Heart left ventricle (tissue), 16 donors: ENCODE results near the gene ABCC3. TPM values are rescaled to one million over a fixed set of nuclear protein-coding genes. Genes with fewer than 3 reads are reported as not detected.

Experiments
- ATAC-seq, 4 donors: fragments of 200-7000 bp; cut with Tn5 transposase; one replicate each; pipeline ENCODE4 v1.9.1; 2020 to 2022; ENCODE audit warnings: moderate library complexity in 4 of 4, mild to moderate bottlenecking in 3 of 4, moderate number of reproducible peaks in 1 of 4
- DNase-seq, 5 donors: peaks; one replicate each; pipeline ENCODE4 v3.0.0-alpha.2; 2020
- H3K27ac ChIP-seq, 12 donors: fragments of 200-600 bp; sonication (generic) in 4 of 12; one replicate each; pipeline versions ENCODE4 v1.5.0 to v1.8.0; 2016 to 2022; ENCODE audit warnings: mild to moderate bottlenecking in 2 of 12
- H3K27me3 ChIP-seq, 9 donors: fragments of 200-600 bp; sonication (generic) in 2 of 9; one replicate each; pipeline versions ENCODE4 v1.5.1 to v1.8.0; 2016 to 2022; ENCODE audit warnings: mild to moderate bottlenecking in 3 of 9
- H3K36me3 ChIP-seq, 9 donors: fragments of 200-600 bp; sonication (generic) in 2 of 9; one replicate each; pipeline versions ENCODE4 v1.5.0 to v1.8.0; 2018 to 2022; ENCODE audit warnings: mild to moderate bottlenecking in 2 of 9
- H3K4me1 ChIP-seq, 12 donors: fragments of 200-600 bp; sonication (generic) in 4 of 12; one replicate each; pipeline versions ENCODE4 v1.5.0 to v1.8.0; 2016 to 2022; ENCODE audit warnings: mild to moderate bottlenecking in 3 of 12
- H3K4me3 ChIP-seq, 12 donors: fragments of 200-600 bp; sonication (generic) in 4 of 12; one replicate each; pipeline versions ENCODE4 v1.5.0 to v1.8.0; 2017 to 2022; ENCODE audit warnings: mild to moderate bottlenecking in 9 of 12, moderate library complexity in 4 of 12
- H3K9me3 ChIP-seq, 12 donors: fragments of 200-600 bp; sonication (generic) in 4 of 12; one replicate each; pipeline versions ENCODE4 v1.5.0 to v1.8.0; 2016 to 2022; ENCODE audit warnings: mild to moderate bottlenecking in 1 of 12
- CTCF ChIP-seq, 12 donors: fragments of 200-600 bp; sonication (generic) in 4 of 12; IDR thresholded peaks; one replicate each; pipeline versions ENCODE4 v1.5.0 to v1.8.0; 2018 to 2022; ENCODE audit warnings: antibody characterized with exemption in 12 of 12, mild to moderate bottlenecking in 5 of 12
- POLR2A ChIP-seq, 2 donors: fragments of 450-650 bp; IDR thresholded peaks; one replicate each; pipeline ENCODE4 v1.6.1; 2017; ENCODE audit warnings: antibody characterized with exemption in 2 of 2, mild to moderate bottlenecking in 2 of 2, moderate library complexity in 2 of 2
- WGBS, 4 donors: extraction: QIAGEN DNeasy Blood & Tissue Kit in 2 of 4; methylation state at CpG; one replicate each; pipeline versions ENCODE4 v1.1.5 to v1.1.7; 2013 to 2018; 5-methylcytosine and 5-hydroxymethylcytosine counted together
- intact Hi-C, 10 donors: fragments of 100-400 bp; cut with DNase I; formaldehyde crosslinking; loops; one replicate each; pipeline versions ENCODE4 v1.11.1 to v1.14.2; 2022
- polyA plus RNA-seq, 2 donors: library from polyadenylated mRNA; stranded (reverse); fragments of 200-250 nt; gene quantifications; one replicate each; pipeline ENCODE4 v1.2.3, GENCODE V29; 2013
- total RNA-seq, 9 donors: library from RNA; depleted of rRNA in 2 of 9; stranded (reverse); fragments of >200 nt in 2 of 9; fragmentation: NEBNext Ultra II Directional in 3 of 9; extraction: Animal tissue kit (Norgen Biotek cat#: 25700) in 3 of 9; gene quantifications; one replicate each; pipeline versions ENCODE4 v1.1.0 to v1.2.4, GENCODE V29; 2016 to 2023
- donor health status: ischemic (EF 13 %, LVEDD 7.1; RV severe dilation, severe dysfunction).
- donor health status: healthy with polysubstance abuse.
- donor health status: DM: no; HTN: yes; CAD: no.
- donor health status: DM: no; HTN: no; CAD: no.
- donor health status: ischemic (EF 25% LVEDD 6.9; RV normal size, moderate dysfunction).
- donor health status: ischemic (EF 25% LVEDD 5.7; RV mildly dilated, moderate dysfunction).
- donor health status: healthy.
- donor health status: DM: yes; HTN: yes; CAD: no.
- donor health status: ischemic (EF 35%, LVEDD 5.7; RV mildly dilated, moderate dysfunction).
- donor health status: nonischemic (EF 11% LVEDD 7.7; RV severe dilation, severe dysfunction).
- donor health status: DM: yes; HTN: yes; CAD: no.
- donor health status: PGD.
- donor health status: ischemic (EF 29% LVEDD 5.4; RV normal size, mild dysfunction).
- donor health status: nonischemic (EF 23%, LVEDD 6.1; RV moderate dilation, normal function).

The ABCC3 gene
- total and polyA plus RNA-seq, 11 donors: 0.20 to 21.6 (median 1.3) TPM; not detected in 1

DNA sequence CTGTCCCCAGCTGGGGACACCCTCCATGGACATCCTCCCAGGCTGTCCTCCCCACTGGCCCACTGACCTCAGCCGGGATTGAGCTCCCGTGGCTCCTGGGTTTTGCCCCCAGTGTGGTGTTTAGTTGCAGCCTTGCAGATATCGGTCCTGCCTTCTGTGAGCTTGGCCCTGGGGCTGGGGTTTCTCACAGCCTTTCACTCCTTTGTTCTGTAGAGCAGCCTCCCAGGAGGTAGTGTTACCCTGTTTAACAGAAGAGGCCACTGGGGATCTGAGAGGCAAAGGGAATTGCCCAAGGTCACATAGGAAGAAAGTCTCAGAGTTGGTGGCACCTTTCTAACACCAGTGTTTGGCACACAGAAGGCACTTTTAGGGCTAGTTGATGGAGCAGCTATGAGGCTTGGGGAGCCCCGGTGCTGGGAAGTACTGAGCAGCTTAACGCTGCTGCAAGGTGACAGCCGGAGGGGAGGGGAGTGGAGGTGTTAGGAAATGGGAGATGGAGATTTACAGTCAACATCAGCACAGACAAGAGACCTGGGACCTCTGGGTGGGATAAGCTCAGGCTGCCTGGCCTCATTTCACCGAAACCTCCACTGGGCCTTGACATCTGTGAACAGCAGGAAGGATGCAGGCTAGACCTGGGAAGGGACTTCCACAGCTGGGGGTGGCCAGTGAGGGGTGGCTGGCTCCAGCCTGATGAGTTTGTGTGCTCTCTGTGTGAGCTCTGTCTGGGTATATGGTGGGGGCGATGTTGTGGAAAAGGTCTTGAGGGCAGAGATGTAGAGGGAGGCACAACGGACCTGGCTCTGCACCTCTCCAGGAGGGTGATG is 48.0 kb upstream of the ABCC3 start:
- Histone ChIP-seq H3K27me3 (peaks cover 0 to 3% (median 0%) of the 10 kb centered on the region in 9 donors), H3K27ac (no peak overlapping the region), H3K36me3 (no peaks in the 10 kb centered on the region), H3K9me3 (no peaks in the 10 kb centered on the region), H3K4me3 (no peak overlapping the region), H3K4me1 (peaks cover 3 to 58% (median 20%) of the 10 kb centered on the region in 12 donors)
- WGBS, 4 donors: 88 to 94% (median 90%) methylated on average over 9 of the region's 9 CpGs
- intact Hi-C loops: no loop called here
- DNase-seq (no peak), ATAC-seq (no peak)
- no peak for TF ChIP-seq CTCF (IDR thresholded peaks at IDR 0.05)
- no peak for TF ChIP-seq POLR2A (IDR thresholded peaks at IDR 0.05)

DNA sequence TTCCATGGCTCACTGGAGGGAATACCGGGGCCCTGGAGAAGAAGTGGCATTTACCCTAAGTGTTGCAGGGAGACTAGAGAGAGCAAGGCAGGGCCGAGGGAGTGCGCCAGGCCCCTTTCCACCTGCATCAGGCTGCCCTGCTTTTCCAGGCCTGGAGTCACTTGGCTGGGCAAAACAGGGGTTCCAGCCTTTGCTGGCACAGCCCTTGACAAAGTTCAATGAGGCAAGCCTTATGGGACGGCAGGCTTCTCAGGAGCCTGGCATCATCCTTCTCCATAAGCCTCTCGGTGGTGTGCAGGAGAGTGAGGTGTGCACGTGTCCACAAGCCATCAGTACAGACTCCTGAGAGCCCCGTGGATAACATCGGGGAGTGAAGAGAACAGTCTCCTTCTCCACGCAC is 47.1 kb upstream of the ABCC3 start:
- Histone ChIP-seq H3K9me3 (no peaks in the 10 kb centered on the region), H3K27ac (no peak overlapping the region), H3K4me3 (no peak overlapping the region), H3K4me1 (peaks cover 3 to 54% (median 20%) of the 10 kb centered on the region in 12 donors), H3K27me3 (peaks cover 0 to 3% (median 0%) of the 10 kb centered on the region in 9 donors), H3K36me3 (no peaks in the 10 kb centered on the region)
- WGBS, 4 donors: 70 to 87% (median 80%) methylated on average over 8 to 9 of the region's 9 CpGs
- intact Hi-C loops: no loop called here
- DNase-seq (no peak), ATAC-seq (no peak)
- TF ChIP-seq POLR2A (IDR thresholded peaks at IDR 0.05) (no peak), CTCF (IDR thresholded peaks at IDR 0.05) (no peak)

- Histone ChIP-seq H3K27me3 (no peaks in the 10 kb centered on the region), H3K27ac (peak overlapping the region in 7 of 12 donors; percentile 4 to 44 (median 28)), H3K9me3 (no peaks in the 10 kb centered on the region), H3K4me3 (no peak overlapping the region), H3K36me3 (no peaks in the 10 kb centered on the region), H3K4me1 (peaks cover 3 to 52% (median 20%) of the 10 kb centered on the region in 12 donors)
- intact Hi-C loops: no loop called here
- TF ChIP-seq POLR2A (IDR thresholded peaks at IDR 0.05) (no peak), CTCF (IDR thresholded peaks at IDR 0.05) (no peak)
- peak in 1 of 5 donors; percentile 64 for DNase-seq
- peak in 1 of 4 donors; percentile 21 for ATAC-seq
- 44 to 60% (median 53%) methylated on average over 15 to 18 of the region's 18 CpGs for WGBS, 4 donors
Measured at GRCh38 chr17:50588391-50589049, 46.2 kb upstream of the ABCC3 start.

DNA sequence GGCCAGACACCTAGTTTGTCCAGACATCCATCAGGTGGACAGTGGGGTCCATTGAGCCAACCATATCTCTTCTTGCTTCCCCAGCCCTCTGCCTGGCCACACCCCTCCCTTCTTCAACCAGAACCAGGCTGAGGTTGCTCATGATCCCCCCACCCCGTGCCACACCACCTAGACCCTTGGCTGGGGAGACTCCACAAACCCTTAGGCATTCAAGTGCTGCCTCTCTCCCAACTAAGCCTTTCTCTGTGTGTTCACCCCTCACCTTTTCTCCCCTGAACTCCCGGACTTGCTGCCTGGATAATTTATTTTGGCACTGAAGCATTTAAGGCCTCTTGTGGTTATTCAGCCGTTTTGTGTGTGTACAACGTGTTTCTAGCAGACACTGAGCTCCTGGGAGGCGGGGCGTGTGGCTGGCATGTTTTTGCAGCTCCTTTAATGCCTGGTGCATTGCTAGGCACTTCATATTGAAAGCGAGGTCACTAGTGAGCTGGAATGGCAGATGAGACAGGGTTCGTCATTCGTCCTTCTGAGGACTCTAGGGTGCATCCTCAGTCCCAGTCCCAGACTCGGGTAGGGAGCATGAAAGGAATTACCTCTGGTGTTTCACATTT is 45.5 kb upstream of the ABCC3 start:
- Histone ChIP-seq H3K36me3 (no peaks in the 10 kb centered on the region), H3K9me3 (no peaks in the 10 kb centered on the region), H3K27ac (peak overlapping the region in 7 of 12 donors; percentile 22 to 50 (median 31)), H3K4me3 (no peak overlapping the region), H3K27me3 (no peaks in the 10 kb centered on the region), H3K4me1 (peaks cover 3 to 47% (median 20%) of the 10 kb centered on the region in 12 donors)
- DNase-seq (no peak), ATAC-seq (no peak)
- WGBS, 4 donors: 40 to 49% (median 43%) methylated on average over 10 of the region's 10 CpGs
- TF ChIP-seq POLR2A (IDR thresholded peaks at IDR 0.05): no peak
- no peak for TF ChIP-seq CTCF (IDR thresholded peaks at IDR 0.05)
- intact Hi-C loops: no loop called here
